OCI-LY1 (cell line): Measurements from ENCODE around the gene THBS4.

ENCODE experiments used
- H2AFZ ChIP-seq: fragments of 200-600 bp; sonication (generic), shearing (Covaris generic); 2 replicates; pipeline ENCODE4 v1.6.0; 2014; ENCODE audit warnings: antibody characterized with exemption, mild to moderate bottlenecking, low read length
- H3F3A ChIP-seq: fragments of 200-600 bp; sonication (generic), shearing (Covaris generic); 2 replicates; pipeline ENCODE4 v1.6.0; 2014; ENCODE audit warnings: mild to moderate bottlenecking, antibody characterized with exemption, low read length, moderate library complexity; ENCODE audit not compliant: insufficient read depth
- H3K27ac ChIP-seq: fragments of 200-600 bp; sonication (generic); 2 replicates; pipeline ENCODE4 v1.5.1; 2014; ENCODE audit warnings: low read length, mixed run types, mild to moderate bottlenecking, low read depth; ENCODE audit not compliant: poor library complexity, severe bottlenecking
- H3K27me3 ChIP-seq: fragments of 200-600 bp; sonication (generic); 2 replicates; pipeline ENCODE4 v1.6.0; 2014; ENCODE audit warnings: antibody characterized with exemption, mild to moderate bottlenecking, low read length, moderate library complexity; ENCODE audit not compliant: insufficient read depth
- H3K36me3 ChIP-seq: fragments of 200-600 bp; sonication (generic); 2 replicates; pipeline ENCODE4 v1.6.1; 2014; ENCODE audit warnings: mild to moderate bottlenecking, antibody characterized with exemption, low read length, moderate library complexity, mixed read lengths; ENCODE audit not compliant: insufficient read depth
- H3K4me1 ChIP-seq: fragments of 200-600 bp; sonication (generic); 2 replicates; pipeline ENCODE4 v1.5.1; 2014; ENCODE audit warnings: mild to moderate bottlenecking, low read length, moderate library complexity; ENCODE audit not compliant: insufficient read depth, severe bottlenecking
- H3K4me2 ChIP-seq: fragments of 200-600 bp; sonication (generic), shearing (Covaris generic); 2 replicates; pipeline ENCODE4 v1.6.1; 2014; ENCODE audit warnings: low read length
- H3K4me3 ChIP-seq: fragments of 200-600 bp; sonication (generic); 2 replicates; pipeline ENCODE4 v1.5.1; 2014; ENCODE audit warnings: low read length, low read depth, mild to moderate bottlenecking, mixed read lengths; ENCODE audit not compliant: poor library complexity, severe bottlenecking
- H3K79me2 ChIP-seq: fragments of 200-600 bp; shearing (Covaris generic); 2 replicates; pipeline ENCODE4 v1.6.1; 2016; ENCODE audit warnings: mixed run types, low read length, mixed read lengths; ENCODE audit not compliant: insufficient read depth
- H3K9ac ChIP-seq: fragments of 200-600 bp; sonication (generic), shearing (Covaris generic); 2 replicates; pipeline ENCODE4 v1.6.1; 2014; ENCODE audit warnings: mild to moderate bottlenecking, low read length, mixed read lengths
- H3K9me2 ChIP-seq: fragments of 200-600 bp; sonication (generic), shearing (Covaris generic); 2 replicates; pipeline ENCODE4 v1.6.1; 2014; ENCODE audit warnings: low read depth, mild to moderate bottlenecking, low read length, mixed read lengths
- H3K9me3 ChIP-seq: fragments of 200-600 bp; shearing (Covaris generic); 2 replicates; pipeline ENCODE4 v1.6.1; 2014; ENCODE audit warnings: low read length, mixed read lengths
- H4K20me1 ChIP-seq: fragments of 200-600 bp; sonication (generic), shearing (Covaris generic); 2 replicates; pipeline ENCODE4 v1.6.0; 2016; ENCODE audit warnings: mild to moderate bottlenecking, low read length; ENCODE audit not compliant: insufficient read depth
- CTCF ChIP-seq: fragments of 200-600 bp; sonication (generic), shearing (Covaris generic); IDR thresholded peaks from 2 replicates; pipeline ENCODE4 v1.5.1; 2017; ENCODE audit warnings: mild to moderate bottlenecking, antibody characterized with exemption, low read length, moderate library complexity, mixed read lengths
- EZH2 ChIP-seq: fragments of 200-600 bp; sonication (generic), shearing (Covaris generic); IDR thresholded peaks from 2 replicates; pipeline ENCODE4 v1.8.0; 2017; ENCODE audit warnings: borderline replicate concordance, mixed run types, mild to moderate bottlenecking, antibody characterized with exemption, low read length, moderate library complexity, mixed read lengths

Gene THBS4

GRCh38 chr5:80127116-80127552, 92.0 kb downstream of the THBS4 start:
- H3K27me3 ChIP-seq: no peaks in the 10 kb centered on the region
- H3K4me3 ChIP-seq: no peak overlapping the region
- H2AFZ ChIP-seq: no peak overlapping the region
- no peaks in the 10 kb centered on the region for H3K4me1 ChIP-seq
- no peaks in the 10 kb centered on the region for H3K79me2 ChIP-seq
- H3F3A ChIP-seq: 0 out of 2 replicates have a peak, but pooled peaks cover 3% of the 10 kb centered on the region
- H3K36me3 ChIP-seq: no peaks in the 10 kb centered on the region
- H3K27ac ChIP-seq: no peak overlapping the region
- H3K4me2 ChIP-seq: no peak overlapping the region
- H3K9ac ChIP-seq: no peak overlapping the region
- no peaks in the 10 kb centered on the region for H4K20me1 ChIP-seq
- H3K9me3 ChIP-seq: no peaks in the 10 kb centered on the region
- TF ChIP-seq CTCF: no peak
- no peak for TF ChIP-seq EZH2
- no peaks in the 10 kb centered on the region for H3K9me2 ChIP-seq

DNA sequence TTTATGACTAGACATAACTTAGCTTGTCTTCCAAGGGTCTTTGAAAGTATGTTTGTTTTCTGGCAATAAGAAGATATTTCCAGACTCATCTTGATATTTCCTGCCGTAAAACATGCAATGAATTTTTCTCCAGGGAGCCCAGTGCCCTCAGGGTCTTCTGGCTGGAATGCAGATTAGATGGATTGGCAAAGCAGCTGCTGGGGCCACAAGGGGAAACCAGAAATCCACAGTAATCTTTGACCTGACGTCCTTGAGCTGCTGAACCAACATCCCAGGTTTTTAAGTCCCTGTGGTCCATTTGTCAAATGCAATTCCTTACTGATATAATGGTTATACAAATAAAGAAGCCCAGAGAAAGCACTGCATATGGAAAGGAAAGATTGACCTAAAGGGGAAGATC, 93.0 kb downstream of the THBS4 start:
- Histone ChIP-seq H3K27ac (no peak overlapping the region), H2AFZ (no peak overlapping the region), H3K4me2 (no peak overlapping the region), H3K9me2 (no peaks in the 10 kb centered on the region), H3K27me3 (no peaks in the 10 kb centered on the region), H3K4me3 (no peak overlapping the region), H3K9ac (no peak overlapping the region), H3K4me1 (no peaks in the 10 kb centered on the region), H3F3A (0 out of 2 replicates have a peak, but pooled peaks cover 3% of the 10 kb centered on the region), H3K36me3 (no peaks in the 10 kb centered on the region), H3K9me3 (no peaks in the 10 kb centered on the region), H3K79me2 (no peaks in the 10 kb centered on the region), H4K20me1 (no peaks in the 10 kb centered on the region)
- no peak for TF ChIP-seq EZH2
- TF ChIP-seq CTCF: no peak

GRCh38 chr5:80129146-80129545, 94.0 kb downstream of the THBS4 start:
- Histone ChIP-seq H3K4me3 (no peak overlapping the region), H3K9me3 (no peaks in the 10 kb centered on the region), H3K27ac (no peak overlapping the region), H3K27me3 (no peaks in the 10 kb centered on the region), H3K4me1 (no peaks in the 10 kb centered on the region), H3K36me3 (no peaks in the 10 kb centered on the region), H3K4me2 (no peak overlapping the region), H3K79me2 (no peaks in the 10 kb centered on the region), H3K9me2 (no peaks in the 10 kb centered on the region), H2AFZ (no peak overlapping the region), H3F3A (0 out of 2 replicates have a peak, but pooled peaks cover 3% of the 10 kb centered on the region), H3K9ac (no peak overlapping the region), H4K20me1 (no peaks in the 10 kb centered on the region)
- TF ChIP-seq EZH2 (no peak), CTCF (no peak)
